PFSK-1 (cell line): ENCODE measurements around the gene SDK1. TPM values are rescaled to one million over a fixed set of nuclear protein-coding genes. Genes with fewer than 3 reads are reported as not detected.

Experiments used
- FOXP2 ChIP-seq: optimal IDR thresholded peaks from 2 replicates; pipeline ENCODE3; 2011; ENCODE audit warnings: borderline replicate concordance, control low read depth, inconsistent platforms; ENCODE audit not compliant: insufficient read depth; ENCODE audit errors: extremely low read length, extremely low read depth
- POLR2AphosphoS5 ChIP-seq: IDR thresholded peaks from 2 replicates; pipeline ENCODE4 v1.6.1; 2012; ENCODE audit warnings: low read depth, mild to moderate bottlenecking, control low read depth, low read length, moderate library complexity
- REST ChIP-seq, 2 experiments: IDR thresholded peaks; 2 replicates each; pipeline versions ENCODE4 v1.6.1 to v1.8.0; 2011 to 2012; ENCODE audit warnings: low read depth in 2 of 2, low read length in 2 of 2, control low read depth in 1 of 2, inconsistent platforms in 1 of 2, mild to moderate bottlenecking in 1 of 2, moderate library complexity in 1 of 2; ENCODE audit not compliant: insufficient read depth in 1 of 2
- SIN3A ChIP-seq: IDR thresholded peaks from 2 replicates; pipeline ENCODE4 v1.6.1; 2012; ENCODE audit warnings: mild to moderate bottlenecking, low read length, moderate library complexity, borderline replicate concordance; ENCODE audit not compliant: insufficient read depth
- TAF1 ChIP-seq: IDR thresholded peaks from 2 replicates; pipeline ENCODE4 v1.6.1; 2012; ENCODE audit warnings: low read length, control low read depth, borderline replicate concordance; ENCODE audit not compliant: insufficient read depth
- polyA plus RNA-seq: library from polyadenylated mRNA; unstranded; fragments of >200 nt; gene quantifications from one replicate; pipeline ENCODE4 v1.2.1, GENCODE V29; 2012; ENCODE audit warnings: low read depth, missing spikeins; ENCODE audit not compliant: insufficient read length

SDK1 gene, protein sequence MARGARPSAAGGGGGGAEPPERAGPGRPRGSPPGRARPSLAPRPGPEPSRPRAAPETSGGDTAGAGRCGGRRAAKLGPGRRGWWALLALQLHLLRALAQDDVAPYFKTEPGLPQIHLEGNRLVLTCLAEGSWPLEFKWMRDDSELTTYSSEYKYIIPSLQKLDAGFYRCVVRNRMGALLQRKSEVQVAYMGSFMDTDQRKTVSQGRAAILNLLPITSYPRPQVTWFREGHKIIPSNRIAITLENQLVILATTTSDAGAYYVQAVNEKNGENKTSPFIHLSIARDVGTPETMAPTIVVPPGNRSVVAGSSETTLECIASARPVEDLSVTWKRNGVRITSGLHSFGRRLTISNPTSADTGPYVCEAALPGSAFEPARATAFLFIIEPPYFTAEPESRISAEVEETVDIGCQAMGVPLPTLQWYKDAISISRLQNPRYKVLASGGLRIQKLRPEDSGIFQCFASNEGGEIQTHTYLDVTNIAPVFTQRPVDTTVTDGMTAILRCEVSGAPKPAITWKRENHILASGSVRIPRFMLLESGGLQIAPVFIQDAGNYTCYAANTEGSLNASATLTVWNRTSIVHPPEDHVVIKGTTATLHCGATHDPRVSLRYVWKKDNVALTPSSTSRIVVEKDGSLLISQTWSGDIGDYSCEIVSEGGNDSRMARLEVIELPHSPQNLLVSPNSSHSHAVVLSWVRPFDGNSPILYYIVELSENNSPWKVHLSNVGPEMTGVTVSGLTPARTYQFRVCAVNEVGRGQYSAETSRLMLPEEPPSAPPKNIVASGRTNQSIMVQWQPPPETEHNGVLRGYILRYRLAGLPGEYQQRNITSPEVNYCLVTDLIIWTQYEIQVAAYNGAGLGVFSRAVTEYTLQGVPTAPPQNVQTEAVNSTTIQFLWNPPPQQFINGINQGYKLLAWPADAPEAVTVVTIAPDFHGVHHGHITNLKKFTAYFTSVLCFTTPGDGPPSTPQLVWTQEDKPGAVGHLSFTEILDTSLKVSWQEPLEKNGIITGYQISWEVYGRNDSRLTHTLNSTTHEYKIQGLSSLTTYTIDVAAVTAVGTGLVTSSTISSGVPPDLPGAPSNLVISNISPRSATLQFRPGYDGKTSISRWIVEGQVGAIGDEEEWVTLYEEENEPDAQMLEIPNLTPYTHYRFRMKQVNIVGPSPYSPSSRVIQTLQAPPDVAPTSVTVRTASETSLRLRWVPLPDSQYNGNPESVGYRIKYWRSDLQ (N-terminal part only)
- not detected for polyA plus RNA-seq

- peak; percentile 73 for TF ChIP-seq FOXP2
- no peak for TF ChIP-seq TAF1
Observed at GRCh38 chr7:3300651-3301448, at the start of gene SDK1. TSS of gene SDK1 (plus strand) at chr7:3301252. CDS start at chr7:3301587, 335 bp downstream.

- TF ChIP-seq TAF1 (no peak), FOXP2 (no peak), SIN3A (no peak)
Observed at GRCh38 chr7:3254718-3255117, 46.3 kb upstream of the SDK1 start.

- TF ChIP-seq TAF1, result no peak
- no peak for TF ChIP-seq POLR2AphosphoS5
- TF ChIP-seq FOXP2, result no peak
- TF ChIP-seq SIN3A, result no peak
- TF ChIP-seq REST (IDR thresholded peaks at IDR 0.05; ENCODE audit: insufficient read depth in 1 of 2, low read depth in 2 of 2, low read length in 2 of 2), result no peak
Observed at GRCh38 chr7:3259711-3260400, 41.2 kb upstream of the SDK1 start.

DNA sequence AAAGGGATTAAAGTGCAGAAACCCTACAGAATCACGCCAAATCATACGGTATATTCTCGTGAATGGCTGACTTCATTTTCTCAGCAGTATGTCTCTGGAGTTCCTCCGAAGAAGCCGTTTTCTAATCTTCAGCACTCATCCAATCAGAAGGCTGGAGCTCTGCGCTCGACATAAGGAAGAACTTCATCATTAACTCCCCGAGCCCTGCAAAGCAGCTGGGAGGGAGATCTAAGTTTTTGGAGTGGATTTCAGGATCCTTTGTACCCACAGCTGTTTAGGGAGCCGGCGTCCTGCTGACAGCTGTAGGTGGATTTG lies 40.7 kb upstream of the SDK1 start:
- no peak for TF ChIP-seq FOXP2
- no peak for TF ChIP-seq REST (IDR thresholded peaks at IDR 0.05; ENCODE audit: insufficient read depth in 1 of 2, low read depth in 2 of 2, low read length in 2 of 2)
- TF ChIP-seq TAF1, result no peak
- TF ChIP-seq POLR2AphosphoS5, result no peak
- no peak for TF ChIP-seq SIN3A

DNA sequence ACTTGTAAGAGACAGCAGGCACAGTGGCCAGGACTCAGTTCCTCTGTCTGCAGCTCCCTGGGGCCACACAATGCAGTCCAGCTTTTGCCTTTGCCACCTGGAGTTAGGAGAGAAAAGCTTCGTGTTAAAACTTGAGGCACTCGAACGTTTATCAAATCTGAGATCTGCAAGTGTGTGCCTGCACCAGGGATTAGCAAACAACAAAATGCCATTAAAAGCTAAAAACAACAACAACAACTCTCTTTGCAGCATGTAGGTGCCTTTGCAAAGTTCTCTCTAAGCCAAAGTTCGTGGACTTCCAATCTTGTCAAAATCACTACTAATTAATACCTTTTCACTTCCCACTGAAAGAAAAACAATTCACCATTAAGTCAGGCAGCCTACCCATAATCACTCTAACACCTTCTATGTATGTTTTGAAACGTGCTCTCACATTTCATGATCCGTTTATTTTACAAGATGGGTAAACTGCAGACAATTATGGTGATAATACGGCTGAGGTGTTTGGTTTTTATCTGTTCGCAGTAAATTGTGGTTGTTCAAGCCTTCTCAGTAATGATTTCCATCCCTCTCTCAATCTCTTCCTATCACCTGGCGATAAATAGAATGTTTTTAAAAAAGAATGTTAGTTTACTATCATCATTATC lies 36.2 kb upstream of the SDK1 start:
- TF ChIP-seq FOXP2 (no peak), REST (IDR thresholded peaks at IDR 0.05; ENCODE audit: insufficient read depth in 1 of 2, low read depth in 2 of 2, low read length in 2 of 2) (no peak), TAF1 (no peak), POLR2AphosphoS5 (no peak), SIN3A (no peak)
